ENCODE measurements around the gene PRPS1.
"Not testable (repeated sequence)": the region's sequence is repeated elsewhere in the genome, so short reads cannot be mapped to it uniquely, and the experiment has no call there.

The PRPS1 gene

DNA sequence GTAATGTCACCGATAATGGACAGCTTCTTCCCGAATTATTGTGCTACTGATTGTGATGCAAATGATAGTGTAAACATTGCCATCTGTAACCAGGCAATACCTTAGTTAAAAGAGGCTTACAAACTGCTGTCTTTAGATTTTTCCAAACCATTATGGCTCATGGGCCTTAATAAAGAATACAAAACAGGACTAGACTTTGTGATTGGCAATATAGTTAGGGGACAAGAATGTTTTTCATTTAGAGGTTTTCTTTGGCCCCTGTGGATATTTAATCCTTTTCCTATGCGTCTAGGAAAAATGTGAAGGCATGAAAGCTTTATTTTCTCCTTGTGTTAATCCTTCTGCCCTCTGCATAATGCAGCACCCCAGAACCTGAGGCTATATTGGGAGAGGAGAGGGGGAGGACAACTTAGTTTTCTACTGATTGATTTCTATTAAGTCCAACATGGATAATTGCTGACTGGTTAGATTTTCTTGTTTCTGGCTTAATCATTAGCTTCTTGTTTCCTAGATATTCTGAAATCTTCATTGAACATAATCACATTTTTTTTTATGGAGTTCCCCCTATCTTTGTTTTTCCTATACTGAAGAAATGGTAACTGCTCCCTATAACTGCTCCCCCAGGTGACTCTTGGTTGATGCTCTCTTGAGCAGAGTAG, 1.9 kb downstream of the PRPS1 start:
- no peak for DNase-seq (ENCODE audit: low spot score)

DNA sequence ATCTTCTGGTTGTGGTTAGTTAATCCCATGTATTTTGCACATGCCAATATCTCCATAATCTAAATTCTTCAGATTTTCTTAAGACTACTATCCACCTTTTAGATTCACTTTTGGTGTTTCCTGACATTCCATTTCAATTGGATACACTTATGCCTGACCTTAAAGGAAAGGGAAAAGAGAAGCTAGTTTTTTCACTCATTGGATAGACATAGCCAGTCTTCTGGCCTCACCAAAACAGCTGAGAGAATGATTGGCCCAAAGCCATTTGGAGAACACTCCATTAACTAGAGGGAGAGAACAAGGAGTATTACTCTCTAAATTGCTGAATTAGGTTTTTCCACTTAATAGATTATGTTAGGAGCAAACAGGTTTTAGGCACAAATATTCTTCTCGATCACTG, 4.0 kb downstream of the PRPS1 start:
- no peak for DNase-seq (ENCODE audit: low spot score)

DNA sequence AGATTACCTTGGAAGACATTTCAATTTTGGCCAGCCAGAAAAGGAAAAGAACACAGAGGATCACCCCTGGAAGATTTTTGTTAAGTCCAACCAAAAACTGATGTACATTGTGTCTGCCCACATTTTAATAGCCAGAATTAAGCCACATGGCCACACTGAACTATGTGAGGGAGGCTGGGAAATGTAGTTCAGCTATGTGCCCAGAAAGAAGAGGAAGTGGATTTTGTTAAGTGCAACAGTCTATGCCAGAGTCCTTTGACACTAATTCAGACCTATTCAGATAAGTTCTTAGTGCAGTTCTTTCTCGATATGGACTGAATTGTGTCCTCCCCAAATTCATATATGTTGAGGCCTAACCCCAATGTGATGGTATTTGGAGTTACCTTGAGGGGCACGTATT, 18.4 kb downstream of the PRPS1 start:
- DNase-seq (ENCODE audit: low spot score), result no peak

DNA sequence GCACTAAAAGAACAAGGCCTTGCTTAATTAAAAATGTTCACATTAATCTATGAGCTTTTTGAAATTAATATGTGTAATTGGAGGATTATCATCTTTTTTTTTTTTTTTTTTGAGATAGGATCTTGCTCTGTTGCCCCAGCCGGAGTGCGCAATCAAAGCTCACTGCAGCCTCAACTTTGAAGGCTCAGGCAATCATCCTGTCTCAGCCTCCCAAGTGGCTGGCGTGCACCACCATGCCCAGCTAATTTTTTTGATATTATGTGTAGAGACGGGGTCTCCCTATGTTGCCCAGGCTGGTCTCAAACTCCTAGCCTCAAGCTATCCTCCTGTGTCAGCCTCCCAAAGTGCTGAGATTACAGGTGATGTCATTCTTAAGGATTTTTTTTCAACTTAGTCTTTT, 20.0 kb downstream of the PRPS1 start:
- no peak for DNase-seq (ENCODE audit: low spot score)

DNA sequence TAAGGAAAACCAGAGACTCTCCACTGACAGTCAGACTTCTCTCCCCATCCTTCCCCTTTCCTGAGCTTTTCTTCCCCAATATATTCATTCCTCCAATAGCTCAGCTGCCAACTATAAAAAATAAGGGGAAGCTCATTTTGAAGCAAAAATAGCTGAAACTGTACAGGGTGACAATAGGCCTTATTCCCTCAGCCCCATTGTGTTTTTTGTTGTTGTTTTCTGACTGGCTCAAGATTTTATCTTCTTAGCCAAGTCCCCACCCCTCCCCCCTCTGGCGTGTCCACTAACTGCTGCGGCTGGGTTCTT, 26.2 kb downstream of the PRPS1 start:
- DNase-seq (ENCODE audit: low spot score), result no peak

DNA sequence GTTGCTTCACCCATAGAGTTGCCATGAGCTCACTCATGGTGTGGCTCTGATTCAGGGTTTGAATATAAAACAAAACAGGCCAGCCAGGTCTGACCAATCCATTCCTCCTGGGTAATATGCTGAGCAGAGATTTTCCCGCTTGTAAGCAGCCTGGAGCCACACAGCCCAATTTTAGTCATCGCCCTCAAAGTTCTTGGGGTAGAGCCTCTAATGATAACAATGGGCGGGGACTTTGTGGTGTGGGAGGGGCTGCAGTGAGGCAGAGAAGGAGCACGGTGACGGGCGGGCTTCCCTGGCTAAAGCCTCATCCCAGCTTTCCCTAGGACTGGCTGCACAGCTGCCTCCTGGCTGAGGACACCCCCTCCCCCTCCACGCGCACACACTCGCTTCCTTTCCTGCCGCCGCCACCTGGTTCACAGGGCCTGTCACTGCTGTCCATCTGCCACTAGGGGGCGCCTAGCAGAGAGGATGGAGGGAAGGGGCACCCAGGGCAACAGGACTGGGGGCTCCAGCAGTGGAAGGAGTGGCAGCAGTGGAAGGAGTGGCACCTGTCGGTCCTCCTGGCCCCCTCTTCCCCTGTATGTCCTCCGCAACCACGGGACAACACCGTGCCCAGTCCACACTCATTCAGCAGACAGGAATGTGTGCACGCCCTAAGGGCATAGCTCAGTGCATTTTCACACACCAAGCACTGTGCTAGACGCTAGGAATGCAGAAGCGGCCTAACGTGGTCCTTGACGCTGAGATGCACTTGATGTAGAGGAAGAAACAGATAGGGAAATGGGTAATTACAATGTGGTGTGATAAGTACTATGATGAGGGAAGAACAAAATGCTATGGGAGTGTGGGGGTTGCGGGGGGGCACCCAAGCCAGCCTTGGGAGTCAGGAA, 26.8 kb downstream of the PRPS1 start:
- no peak for DNase-seq (ENCODE audit: low spot score)

DNA sequence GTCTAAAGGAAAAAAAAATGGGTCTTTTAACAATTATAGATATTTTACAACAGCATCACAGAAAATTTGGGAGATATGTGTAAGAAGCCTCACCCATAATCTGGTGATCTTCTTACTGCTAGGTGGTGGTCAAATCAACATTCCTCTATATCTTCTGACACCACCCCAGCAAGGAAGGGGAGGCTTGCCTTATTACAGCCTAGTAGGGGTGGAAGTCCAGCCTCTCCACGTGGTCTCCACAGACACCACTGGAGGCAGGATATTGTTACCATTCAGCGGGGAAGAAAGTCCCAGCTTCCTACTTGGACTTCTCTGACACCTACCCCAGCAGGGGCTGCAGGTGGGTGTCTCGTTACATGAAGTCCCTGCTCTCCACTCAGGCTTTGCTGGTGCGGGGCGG, 28.7 kb downstream of the PRPS1 start:
- DNase-seq (ENCODE audit: low spot score), result no peak

DNA sequence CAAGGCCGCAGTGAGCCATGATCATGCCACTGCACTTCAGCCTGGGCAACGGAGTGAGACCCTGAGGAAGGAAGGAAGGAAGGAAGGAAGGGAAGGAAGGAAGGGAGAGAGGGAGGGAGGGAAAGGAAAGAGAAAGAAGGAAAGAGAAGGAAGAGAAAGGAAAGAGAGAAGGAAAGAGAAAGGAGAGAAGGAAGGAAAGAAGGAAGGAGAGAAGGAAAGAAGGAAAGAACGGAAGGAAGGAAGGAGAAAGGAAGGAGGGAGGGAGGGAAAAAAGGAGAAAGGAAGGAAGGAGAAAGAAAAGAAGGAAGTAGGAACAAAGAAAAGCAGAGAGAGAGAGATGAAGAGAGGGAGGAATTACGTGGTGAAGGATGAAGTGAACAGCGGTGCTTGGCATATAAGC, 30.4 kb downstream of the PRPS1 start:
- no peak for DNase-seq (ENCODE audit: low spot score)

DNA sequence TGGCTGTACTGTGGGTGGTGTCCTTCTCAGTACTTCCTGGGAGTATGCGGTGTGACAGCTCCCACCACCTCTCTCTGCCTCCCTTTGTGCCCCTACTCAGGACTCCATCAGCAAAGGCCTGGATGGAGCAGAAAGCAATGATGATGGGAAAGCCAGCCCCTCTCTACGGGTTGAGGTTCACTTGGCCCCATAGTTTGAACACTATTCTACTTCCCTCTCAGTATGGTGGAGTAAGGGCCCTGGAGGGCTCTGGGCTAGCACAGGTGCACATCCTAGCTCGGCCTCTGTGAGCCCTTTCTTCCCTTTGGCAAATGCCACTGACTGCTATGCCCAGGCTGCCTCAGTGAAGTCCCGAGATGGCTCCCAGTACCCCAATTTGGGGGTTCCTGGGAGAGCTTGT, 31.0 kb downstream of the PRPS1 start:
- DNase-seq (ENCODE audit: low spot score), result no peak

DNA sequence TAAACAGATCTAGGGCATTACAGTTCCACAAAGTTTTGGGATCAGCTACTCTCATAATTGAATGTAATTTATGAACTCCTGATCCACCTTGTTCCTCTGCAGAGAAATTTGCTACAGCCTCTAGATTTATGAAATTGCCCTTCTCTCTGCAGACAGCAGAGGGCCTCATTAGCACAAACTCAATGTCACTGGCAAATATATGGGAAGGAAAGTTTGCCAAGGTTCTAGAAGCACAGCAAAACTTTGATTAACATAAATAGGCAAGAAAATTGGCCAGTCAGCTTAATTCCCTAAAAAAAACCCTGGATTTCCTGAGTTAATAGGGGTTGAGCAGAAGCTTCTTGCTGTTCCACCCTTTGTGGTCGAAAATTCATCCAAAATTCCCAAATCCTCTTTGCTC, 31.5 kb downstream of the PRPS1 start:
- peak; percentile 12 for DNase-seq (ENCODE audit: low spot score)

DNA sequence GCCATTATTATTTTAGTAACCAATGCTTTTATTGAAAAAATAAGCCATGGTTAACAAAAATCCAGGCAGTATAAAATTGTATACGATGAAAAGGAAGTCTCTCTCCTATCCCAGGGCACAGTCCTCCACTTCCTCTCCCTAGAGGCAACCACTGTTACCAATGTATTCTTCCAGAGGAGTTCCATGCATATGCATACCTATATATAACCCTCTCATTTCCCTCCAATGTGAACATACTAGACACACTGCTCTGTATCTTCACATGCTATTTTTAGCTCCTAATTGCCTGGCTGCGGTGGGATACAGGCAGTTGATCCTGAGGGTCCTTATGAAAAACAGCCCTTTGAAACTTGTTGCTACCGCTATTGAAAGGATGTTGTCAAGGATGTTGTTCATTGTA, 33.8 kb downstream of the PRPS1 start:
- no peak for DNase-seq (ENCODE audit: low spot score)

DNA sequence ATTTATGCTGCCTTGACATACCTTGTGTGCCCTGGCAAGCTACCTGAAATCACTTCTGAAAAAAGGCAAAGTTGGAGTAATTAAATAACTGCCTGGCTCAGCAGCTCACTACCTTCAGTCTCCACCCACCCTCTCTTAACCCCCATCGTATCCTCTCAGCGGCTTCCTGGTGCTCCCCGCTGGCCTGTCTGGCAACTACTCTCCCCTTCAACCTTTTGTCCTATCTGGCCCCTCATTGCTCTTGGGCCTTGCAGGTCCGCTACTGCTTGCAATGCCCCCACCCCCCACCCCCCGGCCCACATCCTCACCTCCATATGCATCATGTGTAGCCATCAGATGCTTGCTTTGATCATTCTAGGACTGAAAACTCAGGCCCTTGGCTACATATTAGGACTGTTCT, 34.5 kb downstream of the PRPS1 start:
- DNase-seq (ENCODE audit: low spot score), result no peak

DNA sequence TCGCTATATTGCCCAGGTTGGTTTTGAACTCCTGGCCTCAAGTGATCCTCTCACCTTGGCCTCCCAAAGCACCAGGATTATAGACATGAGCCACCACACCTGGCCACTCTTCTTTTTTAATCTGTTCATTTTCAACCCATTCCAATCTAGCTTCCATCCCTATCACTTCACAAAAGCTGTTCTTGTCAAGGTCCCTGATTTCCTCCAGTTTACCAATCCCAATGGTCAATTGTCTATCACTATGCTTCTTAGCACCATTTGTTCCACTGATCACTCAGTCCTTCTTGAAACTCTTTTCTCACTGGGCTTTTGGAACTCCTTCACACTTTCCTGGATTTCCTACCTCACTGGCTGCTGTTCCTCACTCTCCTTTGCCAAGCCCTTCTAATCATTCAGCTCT, 38.6 kb downstream of the PRPS1 start:
- DNase-seq (ENCODE audit: low spot score), result no peak

DNA sequence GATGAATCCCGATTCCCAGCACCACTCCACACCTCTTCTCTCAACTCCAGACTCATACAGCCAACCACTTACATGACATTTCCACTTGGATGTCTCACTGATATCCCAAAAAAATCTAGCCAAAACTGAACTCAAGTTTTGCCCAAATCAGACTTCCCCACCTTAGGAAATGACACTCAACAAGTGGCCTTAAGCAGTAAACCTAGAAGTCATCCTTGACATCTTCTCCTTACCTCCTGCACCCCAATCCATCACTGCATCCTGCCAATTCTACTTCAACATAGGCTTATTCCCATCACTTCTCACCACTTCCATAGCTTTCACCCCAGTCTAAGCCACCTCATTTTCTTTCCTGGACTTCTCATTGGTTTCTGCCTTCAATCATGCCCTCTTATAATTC, 39.1 kb downstream of the PRPS1 start:
- DNase-seq (ENCODE audit: low spot score), result no peak

DNA sequence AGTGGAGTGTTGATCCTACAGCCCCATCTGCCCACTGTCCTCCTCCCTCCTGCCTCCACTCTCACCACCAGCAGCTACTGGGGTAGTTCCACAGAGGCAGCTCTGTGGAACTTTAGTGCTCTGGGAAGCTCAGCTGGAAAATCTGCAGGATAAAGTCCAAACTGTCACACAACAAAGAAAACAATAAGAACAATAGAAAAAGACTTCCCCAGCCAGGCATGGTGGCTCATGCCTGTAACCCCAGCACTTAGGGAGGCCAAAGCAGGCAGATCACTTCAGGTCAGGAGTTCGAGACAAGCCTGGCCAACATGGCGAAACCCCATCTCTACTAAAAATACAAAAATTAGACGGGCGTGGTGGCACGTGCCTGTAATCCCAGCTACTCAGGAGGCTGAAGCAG, 40.4 kb downstream of the PRPS1 start:
- not testable (repeated sequence) for DNase-seq (ENCODE audit: low spot score)

DNA sequence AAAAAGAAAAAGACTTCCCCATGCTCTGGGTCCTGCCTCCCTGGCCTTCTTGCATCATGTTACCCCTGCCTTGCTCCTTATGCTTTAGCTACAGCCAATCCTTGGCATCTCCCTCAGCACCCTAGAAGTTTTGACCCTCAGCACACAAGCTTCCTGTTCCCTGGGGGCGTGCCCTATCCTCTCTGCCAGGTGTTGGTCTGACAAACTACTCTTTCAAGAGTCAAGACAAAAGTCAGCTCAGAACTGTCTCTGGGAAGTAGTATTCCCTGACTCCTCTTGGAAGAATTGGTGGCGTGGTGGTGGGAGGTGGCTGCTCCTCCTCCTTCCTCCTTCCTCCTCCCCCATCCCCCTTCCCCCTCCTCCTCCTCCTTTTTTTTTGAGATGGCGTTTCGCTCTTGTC, 41.0 kb downstream of the PRPS1 start:
- no peak for DNase-seq (ENCODE audit: low spot score)

DNA sequence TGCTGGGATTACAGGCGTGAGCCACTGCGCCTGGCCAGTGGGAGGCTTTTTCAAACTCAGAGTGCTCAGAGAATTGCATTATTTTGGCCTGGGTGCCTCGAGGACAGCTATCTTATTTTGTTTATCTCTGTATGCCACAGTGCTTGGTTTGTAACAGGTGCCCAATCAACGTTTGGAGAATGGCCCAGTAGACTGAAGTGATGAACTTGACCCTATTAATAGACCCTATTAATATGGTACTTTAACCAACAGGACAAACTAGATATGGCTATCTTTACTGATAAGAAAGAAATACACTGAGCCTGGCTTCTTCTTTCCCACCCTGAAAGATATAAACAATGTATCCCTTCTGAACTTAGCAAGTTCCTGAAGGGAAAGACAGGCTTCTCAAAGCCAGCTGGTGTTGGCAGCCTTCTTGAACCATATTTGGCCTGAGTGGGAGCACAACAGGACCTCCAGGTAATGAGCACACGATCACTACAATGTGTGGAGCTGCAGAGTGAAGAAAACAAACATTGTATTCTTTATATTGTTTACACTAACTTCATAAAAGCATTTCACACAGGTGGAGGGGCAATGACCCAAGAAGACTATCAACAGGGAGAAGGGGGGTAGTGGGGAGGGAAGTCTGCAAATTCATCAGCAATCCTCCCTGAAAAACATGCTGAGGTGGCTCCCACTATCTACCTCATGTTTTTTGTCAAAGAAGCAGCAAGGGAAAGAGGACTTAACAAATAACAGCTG, 41.7 kb downstream of the PRPS1 start:
- DNase-seq (ENCODE audit: low spot score), result no peak

DNA sequence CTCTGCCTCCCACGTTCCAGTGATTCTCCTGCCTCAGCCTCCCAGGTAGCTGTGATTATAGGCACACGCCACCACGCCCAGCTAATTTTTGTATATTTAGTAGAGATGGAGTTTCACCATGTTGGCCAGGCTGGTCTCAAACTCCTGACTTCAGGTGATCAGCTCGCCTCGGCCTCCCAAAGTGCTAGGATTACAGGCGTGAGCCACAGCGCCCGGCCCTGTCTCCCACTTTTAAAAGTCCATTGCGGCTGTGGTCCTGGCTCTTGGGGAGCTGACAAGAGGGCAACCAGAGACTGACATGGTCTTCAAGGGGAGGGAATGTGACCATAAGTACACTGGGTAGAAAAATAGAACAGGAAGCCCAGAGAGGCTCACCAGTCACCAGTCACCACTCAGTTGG, 42.9 kb downstream of the PRPS1 start:
- not testable (repeated sequence) for DNase-seq (ENCODE audit: low spot score)

DNA sequence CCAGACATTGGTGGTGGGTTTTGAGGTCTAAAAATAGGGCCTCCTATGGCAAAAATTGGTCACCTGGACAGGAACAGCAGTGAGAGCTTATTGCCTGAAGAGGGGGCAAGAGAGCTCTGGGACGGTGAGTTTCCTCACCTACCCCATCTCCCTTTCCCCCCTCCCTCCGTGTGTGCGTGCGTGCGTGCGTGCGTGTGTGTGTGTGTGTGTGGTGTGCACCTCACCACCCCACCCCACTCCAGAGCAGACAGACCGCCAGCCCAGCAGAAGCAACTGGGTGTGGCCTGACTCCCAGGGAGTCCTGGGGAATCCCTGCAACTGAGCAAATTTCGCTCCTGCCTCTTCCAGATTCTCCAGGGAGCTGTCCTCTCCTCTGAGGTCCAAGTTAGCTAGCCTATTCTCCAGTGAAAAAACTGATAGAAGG, 44.7 kb downstream of the PRPS1 start:
- peak; percentile 23 for DNase-seq (ENCODE audit: low spot score)

DNA sequence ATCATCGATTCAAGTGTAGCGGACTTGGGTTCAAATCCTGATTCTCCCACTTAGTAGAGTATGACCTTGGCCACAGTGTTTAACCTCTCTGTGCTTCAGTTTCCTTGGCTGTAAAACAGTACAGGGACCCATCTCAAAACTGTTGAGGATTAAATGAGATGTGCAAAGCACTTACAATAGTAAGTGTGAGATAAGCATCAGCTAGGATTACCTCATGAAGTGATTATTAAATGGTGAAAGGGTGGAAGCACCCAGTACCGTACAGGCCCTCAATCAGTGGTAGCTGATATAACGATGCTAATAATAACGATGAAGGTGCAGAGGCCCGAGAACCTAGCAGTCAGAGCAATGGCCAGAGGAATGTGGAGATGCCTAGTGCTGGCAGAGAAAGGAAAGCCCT, 45.1 kb downstream of the PRPS1 start:
- no peak for DNase-seq (ENCODE audit: low spot score)

DNA sequence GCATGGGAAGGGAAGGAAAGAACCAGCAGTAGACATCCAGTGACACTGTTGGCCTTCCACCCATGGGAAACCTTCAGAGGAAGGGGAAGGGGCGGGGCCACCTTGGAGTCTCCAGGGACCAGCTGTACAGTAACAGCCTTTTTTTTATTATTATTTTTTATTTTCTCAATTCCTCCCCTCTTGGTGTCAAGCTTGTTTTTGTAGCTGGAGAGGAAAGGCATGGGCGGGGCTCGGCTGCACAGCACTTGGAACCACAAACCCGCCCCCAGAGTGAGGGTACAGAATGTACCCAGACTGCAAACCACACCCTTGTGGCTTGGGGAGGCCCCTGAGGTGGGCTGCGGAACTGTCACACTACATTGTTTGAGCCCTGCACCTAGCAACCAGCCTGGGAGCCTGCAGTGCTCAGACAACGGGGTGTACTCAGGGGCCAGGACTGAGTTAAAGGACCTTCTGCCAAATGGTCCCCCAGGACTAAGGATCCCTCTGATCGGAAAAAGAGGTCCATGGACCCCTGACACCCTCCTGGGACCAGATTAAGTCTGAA, 45.7 kb downstream of the PRPS1 start:
- DNase-seq (ENCODE audit: low spot score), result no peak

DNA sequence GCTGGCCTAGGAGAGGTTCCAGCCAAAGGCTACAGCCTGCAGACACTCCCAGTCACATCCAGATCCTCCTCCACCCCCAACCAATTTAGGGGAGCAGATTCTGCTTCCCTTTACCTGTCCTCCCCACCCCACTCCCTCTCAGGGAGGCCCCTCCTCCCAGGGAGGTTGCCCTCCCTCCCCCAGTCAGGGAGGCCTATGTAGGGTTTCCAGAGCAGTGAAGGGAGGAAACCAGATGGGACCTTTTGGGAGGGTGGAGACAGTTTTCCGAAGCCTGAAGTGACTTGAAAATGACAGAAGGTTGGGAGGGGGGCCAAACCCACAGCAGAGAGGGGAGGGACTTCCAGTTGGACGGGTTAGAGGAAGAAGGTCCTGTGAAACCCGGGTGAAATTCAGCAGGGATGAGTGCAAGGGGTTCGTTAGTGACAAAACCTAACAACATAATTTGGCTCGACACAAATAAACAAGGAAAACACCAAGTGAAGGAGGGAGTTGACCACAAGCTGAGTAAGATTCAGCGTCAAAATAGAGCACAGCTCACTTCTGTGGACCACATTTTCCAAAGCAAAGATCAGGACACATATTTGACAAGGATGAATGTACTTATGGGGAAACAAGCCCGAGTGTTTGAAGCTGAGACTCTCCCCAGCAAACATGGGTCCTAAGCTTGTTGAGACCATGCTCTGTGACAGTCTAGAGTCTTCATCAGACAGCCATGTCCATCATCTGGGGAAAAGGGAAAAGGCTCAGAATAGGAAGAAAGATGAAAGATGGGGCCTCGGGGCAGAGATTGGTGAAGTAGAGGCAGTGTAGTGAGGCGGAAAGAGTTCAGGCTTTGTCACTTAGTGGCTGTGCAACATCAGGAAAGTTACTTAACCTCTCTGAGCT, 46.4 kb downstream of the PRPS1 start:
- no peak for DNase-seq (ENCODE audit: low spot score)

Measured in LoVo (cell line).